ENCODE results near the gene VAPA.

- no peak for TF ChIP-seq CTCF (IDR thresholded peaks at IDR 0.05)
- TF ChIP-seq POLR2A (IDR thresholded peaks at IDR 0.05), result no peak
These were observed 36.8 kb upstream of the VAPA start for GRCh38 chr18:9876867-9877654.
